Esophagus squamous epithelium (tissue), 4 donors: Measurements from ENCODE around the gene OPCML.

Experiments
- POLR2A ChIP-seq, 4 donors: fragments of 450-650 bp; IDR thresholded peaks; one replicate each; pipeline ENCODE4 v1.6.1; 2017; ENCODE audit warnings: antibody characterized with exemption in 4 of 4, mild to moderate bottlenecking in 4 of 4, moderate library complexity in 3 of 4
- TF ChIP-seq, protein P1 (sequence below), 6 experiments: fragments of 450-650 bp in 4 of 6; fragments of 200-600 bp in 2 of 6; sonication (generic) in 2 of 6; IDR thresholded peaks; one replicate each; pipeline ENCODE4 v1.5.1; 2016 to 2019; ENCODE audit warnings: antibody characterized with exemption in 6 of 6, mild to moderate bottlenecking in 4 of 6, moderate library complexity in 4 of 6

DNA sequence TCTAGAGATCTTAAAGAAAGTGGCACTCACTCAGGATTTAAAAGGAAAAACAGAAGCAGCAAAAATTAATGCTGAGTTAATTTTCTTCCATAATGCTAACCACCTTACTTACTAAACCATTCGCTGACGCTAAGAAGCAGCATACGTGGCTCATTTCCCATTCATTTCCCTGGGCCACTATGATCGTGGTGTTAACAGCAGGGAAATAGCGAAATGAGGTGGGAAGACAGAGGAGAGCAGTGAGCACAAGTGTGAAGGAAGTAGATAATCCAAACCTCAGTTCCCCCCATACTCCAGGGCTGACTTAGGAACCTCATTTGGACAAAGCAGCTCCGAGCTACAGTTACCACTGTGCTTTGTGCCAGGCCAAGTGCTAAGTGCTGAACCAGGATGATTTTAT lies 723.2 kb downstream of the OPCML start:
- no peak for TF ChIP-seq POLR2A (IDR thresholded peaks at IDR 0.05)
- TF ChIP-seq, protein P1, sequence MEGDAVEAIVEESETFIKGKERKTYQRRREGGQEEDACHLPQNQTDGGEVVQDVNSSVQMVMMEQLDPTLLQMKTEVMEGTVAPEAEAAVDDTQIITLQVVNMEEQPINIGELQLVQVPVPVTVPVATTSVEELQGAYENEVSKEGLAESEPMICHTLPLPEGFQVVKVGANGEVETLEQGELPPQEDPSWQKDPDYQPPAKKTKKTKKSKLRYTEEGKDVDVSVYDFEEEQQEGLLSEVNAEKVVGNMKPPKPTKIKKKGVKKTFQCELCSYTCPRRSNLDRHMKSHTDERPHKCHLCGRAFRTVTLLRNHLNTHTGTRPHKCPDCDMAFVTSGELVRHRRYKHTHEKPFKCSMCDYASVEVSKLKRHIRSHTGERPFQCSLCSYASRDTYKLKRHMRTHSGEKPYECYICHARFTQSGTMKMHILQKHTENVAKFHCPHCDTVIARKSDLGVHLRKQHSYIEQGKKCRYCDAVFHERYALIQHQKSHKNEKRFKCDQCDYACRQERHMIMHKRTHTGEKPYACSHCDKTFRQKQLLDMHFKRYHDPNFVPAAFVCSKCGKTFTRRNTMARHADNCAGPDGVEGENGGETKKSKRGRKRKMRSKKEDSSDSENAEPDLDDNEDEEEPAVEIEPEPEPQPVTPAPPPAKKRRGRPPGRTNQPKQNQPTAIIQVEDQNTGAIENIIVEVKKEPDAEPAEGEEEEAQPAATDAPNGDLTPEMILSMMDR (IDR thresholded peaks at IDR 0.05), result no peak
